ENCODE results near the gene NPM3.

NPM3 gene

GRCh38 chr10:101781655-101781983 lies 1.6 kb downstream of the NPM3 start:
- Mint-ChIP-seq H3K4me1 (peaks cover 81% of the 10 kb centered on the region), H3K27me3 (peaks cover 30% of the 10 kb centered on the region), H3K9me3 (no peaks in the 10 kb centered on the region), H3K4me3 (peak overlapping the region; percentile 99 to 100), H3K27ac (peak overlapping the region in 1 of 2 donors; percentile 14)
- DNase-seq (no peak), ATAC-seq (no peak)

- Mint-ChIP-seq H3K4me3 (peak overlapping the region; percentile 56 to 100), H3K27ac (no peak overlapping the region), H3K27me3 (peaks cover 34% of the 10 kb centered on the region), H3K9me3 (no peaks in the 10 kb centered on the region), H3K4me1 (peaks cover 82% of the 10 kb centered on the region)
- peak; percentile 62 for ATAC-seq
- peak; percentile 77 to 78 for DNase-seq
Measured at GRCh38 chr10:101780818-101781654, 2.2 kb downstream of the NPM3 start.

GRCh38 chr10:101780187-101780817 lies 2.9 kb downstream of the NPM3 start:
- ATAC-seq, result no peak
- H3K27ac Mint-ChIP-seq, result no peak overlapping the region
- peaks cover 38% of the 10 kb centered on the region for H3K27me3 Mint-ChIP-seq
- no peaks in the 10 kb centered on the region for H3K9me3 Mint-ChIP-seq
- H3K4me3 Mint-ChIP-seq, result peak overlapping the region; percentile 73 to 81
- peaks cover 77% of the 10 kb centered on the region for H3K4me1 Mint-ChIP-seq
- DNase-seq, result peak in 1 of 2 donors; percentile 25

- ATAC-seq, result peak; percentile 69
- Mint-ChIP-seq H3K9me3 (no peaks in the 10 kb centered on the region), H3K27ac (no peak overlapping the region), H3K27me3 (peaks cover 44% of the 10 kb centered on the region), H3K4me1 (peaks cover 77% of the 10 kb centered on the region), H3K4me3 (peak overlapping the region; percentile 73 to 81)
- peak; percentile 87 to 88 for DNase-seq
Measured at GRCh38 chr10:101779544-101780186, 3.6 kb downstream of the NPM3 start.

GRCh38 chr10:101778781-101779543 lies 4.3 kb downstream of the NPM3 start:
- H3K27me3 Mint-ChIP-seq, result peaks cover 51% of the 10 kb centered on the region
- H3K27ac Mint-ChIP-seq, result peak overlapping the region in 1 of 2 donors; percentile 3
- DNase-seq (peak; percentile 33 to 39), ATAC-seq (no peak)
- no peaks in the 10 kb centered on the region for H3K9me3 Mint-ChIP-seq
- H3K4me1 Mint-ChIP-seq, result peaks cover 77% of the 10 kb centered on the region
- H3K4me3 Mint-ChIP-seq, result peak overlapping the region; percentile 73 to 81

- Mint-ChIP-seq H3K9me3 (no peaks in the 10 kb centered on the region), H3K4me1 (peaks cover 75% of the 10 kb centered on the region), H3K27me3 (peaks cover 58% of the 10 kb centered on the region), H3K4me3 (peak overlapping the region in 1 of 2 donors; percentile 73), H3K27ac (no peak overlapping the region)
- no peak for ATAC-seq
- DNase-seq, result no peak
Measured at GRCh38 chr10:101778151-101778780, 5.0 kb downstream of the NPM3 start.

- DNase-seq (no peak), ATAC-seq (no peak)
- no peak overlapping the region for H3K4me3 Mint-ChIP-seq
- no peaks in the 10 kb centered on the region for H3K9me3 Mint-ChIP-seq
- H3K4me1 Mint-ChIP-seq, result peaks cover 69% of the 10 kb centered on the region
- H3K27me3 Mint-ChIP-seq, result peaks cover 64% of the 10 kb centered on the region
- no peak overlapping the region for H3K27ac Mint-ChIP-seq
Measured at GRCh38 chr10:101777619-101778145, 5.6 kb downstream of the NPM3 start.

GRCh38 chr10:101776161-101776817 lies 7.0 kb downstream of the NPM3 start:
- no peak for ATAC-seq
- peaks cover 55% of the 10 kb centered on the region for H3K4me1 Mint-ChIP-seq
- H3K27me3 Mint-ChIP-seq, result peaks cover 78% of the 10 kb centered on the region
- H3K4me3 Mint-ChIP-seq, result peak overlapping the region; percentile 42 to 68
- DNase-seq, result no peak
- H3K9me3 Mint-ChIP-seq, result no peaks in the 10 kb centered on the region
- H3K27ac Mint-ChIP-seq, result no peak overlapping the region

GRCh38 chr10:101775273-101776160 lies 7.7 kb downstream of the NPM3 start, which contains the start of gene FGF8:
TSS of gene FGF8 (minus strand) at chr10:101776114. CDS start at chr10:101775900, 214 bp downstream.
- Mint-ChIP-seq H3K4me3 (peak within 1 kb of the TSS; percentile 42 to 68), H3K27ac (no peak within 1 kb of the TSS), H3K9me3 (no peaks in the 10 kb centered on the region), H3K4me1 (peaks cover 48% of the 10 kb centered on the region), H3K27me3 (peaks cover 85% of the 10 kb centered on the region)
- DNase-seq, result no peak
- no peak for ATAC-seq

GRCh38 chr10:101774589-101775272 lies 8.5 kb downstream of the NPM3 start:
- Mint-ChIP-seq H3K4me3 (peak overlapping the region; percentile 34 to 59), H3K9me3 (no peaks in the 10 kb centered on the region), H3K27ac (no peak overlapping the region), H3K27me3 (peaks cover 93% of the 10 kb centered on the region), H3K4me1 (peaks cover 40% of the 10 kb centered on the region)
- DNase-seq, result peak in 1 of 2 donors; percentile 14
- ATAC-seq, result no peak

- H3K27me3 Mint-ChIP-seq, result peaks cover 94% of the 10 kb centered on the region
- no peak for ATAC-seq
- no peak overlapping the region for H3K27ac Mint-ChIP-seq
- H3K4me3 Mint-ChIP-seq, result no peak overlapping the region
- H3K9me3 Mint-ChIP-seq, result no peaks in the 10 kb centered on the region
- peaks cover 33% of the 10 kb centered on the region for H3K4me1 Mint-ChIP-seq
- DNase-seq, result no peak
Measured at GRCh38 chr10:101773923-101774588, 9.2 kb downstream of the NPM3 start.

GRCh38 chr10:101772895-101773761 lies 10.1 kb downstream of the NPM3 start:
- Mint-ChIP-seq H3K27ac (no peak overlapping the region), H3K9me3 (no peaks in the 10 kb centered on the region), H3K4me3 (no peak overlapping the region), H3K4me1 (peaks cover 27% of the 10 kb centered on the region), H3K27me3 (peaks cover 89% of the 10 kb centered on the region)
- ATAC-seq (no peak), DNase-seq (no peak)
